HG03575 (cell line): ENCODE results near the gene UEVLD.
"Not testable (repeated sequence)": the region's sequence is repeated elsewhere in the genome, so short reads cannot be mapped to it uniquely, and the experiment has no call there.

Experiments
- ATAC-seq: cut with Tn5 transposase; IDR thresholded peaks from one replicate; pipeline ENCODE4 v1.9.1; 2021; ENCODE audit not compliant: unreplicated experiment, insufficient number of reproducible peaks, low FRiP score; ENCODE audit errors: extremely low read depth

UEVLD gene

DNA sequence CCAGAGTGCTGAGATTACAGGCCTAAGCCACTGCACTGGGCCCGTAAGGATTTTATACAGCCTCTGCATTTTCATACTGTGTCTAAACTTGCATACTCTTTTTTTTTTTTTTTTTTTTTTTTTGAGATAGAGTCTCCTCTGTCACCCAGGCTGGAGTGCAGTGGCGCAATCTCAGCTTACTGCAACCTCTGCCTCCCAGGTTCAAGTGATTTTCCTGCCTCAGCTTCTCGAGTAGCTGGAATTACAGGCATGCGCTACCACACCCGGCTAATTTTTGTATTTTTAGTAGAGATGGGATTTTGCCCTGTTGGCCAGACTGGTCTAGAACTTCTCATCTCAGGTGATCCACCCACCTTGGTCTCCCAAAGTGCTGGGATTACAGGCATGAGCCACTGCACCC lies 5.6 kb upstream of the UEVLD start:
- ATAC-seq = not testable (repeated sequence)

DNA sequence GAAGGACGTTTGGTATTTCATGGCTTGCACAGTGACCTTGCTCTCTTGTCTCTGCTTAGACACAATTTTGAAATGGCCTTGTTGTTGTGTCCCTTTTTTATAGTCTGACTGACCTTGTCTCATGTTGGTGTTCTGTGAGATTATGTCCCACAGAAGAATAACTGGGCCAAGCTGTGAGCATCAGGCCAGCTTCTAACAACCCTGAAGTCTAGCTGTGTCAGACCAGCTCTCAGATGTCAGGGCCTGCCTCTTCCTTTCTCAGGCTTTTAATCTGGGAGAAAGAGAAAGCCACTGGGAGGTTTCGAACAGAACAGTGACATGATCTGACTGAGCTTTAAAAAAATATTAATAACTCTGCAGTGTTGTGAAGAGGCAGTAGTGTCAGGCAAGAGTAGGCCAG lies 2.0 kb upstream of the UEVLD start:
- ATAC-seq = no peak

GRCh38 chr11:18581825-18582224 lies 6.7 kb downstream of the UEVLD start:
- no peak for ATAC-seq

DNA sequence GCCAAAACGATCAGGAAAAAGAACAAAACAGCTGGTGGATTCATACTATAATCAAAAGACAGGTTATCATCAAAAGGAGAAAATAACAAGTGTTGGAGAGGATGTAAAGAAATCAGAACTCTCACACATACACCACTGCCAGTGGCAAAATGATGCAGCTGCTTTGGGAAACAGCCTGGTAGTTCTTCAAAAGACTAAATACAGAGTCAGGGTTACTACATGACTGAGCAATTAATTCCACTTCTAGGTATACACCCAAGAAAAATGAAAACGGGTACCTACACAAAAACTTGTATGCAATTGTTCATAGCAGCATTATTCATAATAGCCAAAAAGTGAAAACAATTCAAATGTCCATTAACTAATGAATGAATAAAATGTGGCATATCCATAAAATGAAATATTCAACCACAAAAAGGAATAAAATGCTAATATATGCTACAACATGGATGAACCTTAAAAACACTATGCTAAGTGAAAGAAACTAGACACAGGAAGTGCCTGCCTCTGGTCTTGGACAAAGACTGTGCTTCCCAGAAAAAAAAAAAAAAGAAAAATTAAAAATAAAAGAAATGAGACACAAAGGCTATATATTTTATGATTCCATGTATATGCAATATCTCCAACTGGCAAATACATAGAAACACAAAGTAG lies 8.3 kb downstream of the UEVLD start:
- no peak for ATAC-seq

GRCh38 chr11:18578975-18579598 lies 9.4 kb downstream of the UEVLD start:
- ATAC-seq = no peak

GRCh38 chr11:18575361-18575760 lies 13.2 kb downstream of the UEVLD start:
- no peak for ATAC-seq

DNA sequence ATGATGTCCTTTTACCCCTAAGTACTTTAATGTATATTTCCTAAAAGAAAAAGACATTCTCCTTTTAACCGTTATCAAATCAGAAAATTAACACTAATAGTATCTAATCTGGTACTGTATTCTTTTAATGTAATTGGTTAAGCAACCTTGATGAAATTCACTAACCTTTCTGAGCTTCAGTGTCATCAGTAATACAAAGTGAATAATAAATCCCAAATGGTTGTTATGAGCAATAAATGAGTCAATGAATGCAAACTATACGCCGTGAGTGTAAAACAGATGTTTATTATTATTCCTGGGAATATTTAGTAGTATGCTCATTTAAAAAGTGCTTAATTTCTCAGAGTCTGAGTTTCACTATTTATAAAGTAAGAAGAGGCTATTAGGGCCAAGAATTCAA lies 21.5 kb downstream of the UEVLD start:
- ATAC-seq = no peak

- ATAC-seq = no peak
Measured at GRCh38 chr11:18566406-18566805, 22.1 kb downstream of the UEVLD start.

DNA sequence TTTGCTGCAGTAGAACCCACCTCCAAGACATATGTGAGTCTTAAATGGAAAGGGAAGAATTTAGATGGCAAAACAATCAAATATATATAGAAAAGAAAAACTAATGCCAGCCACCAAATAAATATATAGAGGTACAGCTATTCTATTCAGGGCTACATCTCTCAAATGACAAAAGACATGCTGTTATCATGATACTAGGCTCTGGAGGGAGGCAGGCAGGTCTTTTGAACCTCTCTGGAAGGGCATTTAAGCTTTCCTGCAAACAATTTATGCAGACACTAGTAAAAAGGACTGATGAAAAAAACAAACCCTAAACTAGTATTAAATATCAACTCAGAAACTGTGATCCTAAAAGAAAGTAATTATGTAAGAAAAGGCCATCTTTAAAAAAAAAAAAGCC lies 24.4 kb downstream of the UEVLD start:
- ATAC-seq = no peak

- ATAC-seq = no peak
Measured at GRCh38 chr11:18563090-18563730, 25.3 kb downstream of the UEVLD start.

GRCh38 chr11:18548001-18548400 lies 40.5 kb downstream of the UEVLD start:
- no peak for ATAC-seq

DNA sequence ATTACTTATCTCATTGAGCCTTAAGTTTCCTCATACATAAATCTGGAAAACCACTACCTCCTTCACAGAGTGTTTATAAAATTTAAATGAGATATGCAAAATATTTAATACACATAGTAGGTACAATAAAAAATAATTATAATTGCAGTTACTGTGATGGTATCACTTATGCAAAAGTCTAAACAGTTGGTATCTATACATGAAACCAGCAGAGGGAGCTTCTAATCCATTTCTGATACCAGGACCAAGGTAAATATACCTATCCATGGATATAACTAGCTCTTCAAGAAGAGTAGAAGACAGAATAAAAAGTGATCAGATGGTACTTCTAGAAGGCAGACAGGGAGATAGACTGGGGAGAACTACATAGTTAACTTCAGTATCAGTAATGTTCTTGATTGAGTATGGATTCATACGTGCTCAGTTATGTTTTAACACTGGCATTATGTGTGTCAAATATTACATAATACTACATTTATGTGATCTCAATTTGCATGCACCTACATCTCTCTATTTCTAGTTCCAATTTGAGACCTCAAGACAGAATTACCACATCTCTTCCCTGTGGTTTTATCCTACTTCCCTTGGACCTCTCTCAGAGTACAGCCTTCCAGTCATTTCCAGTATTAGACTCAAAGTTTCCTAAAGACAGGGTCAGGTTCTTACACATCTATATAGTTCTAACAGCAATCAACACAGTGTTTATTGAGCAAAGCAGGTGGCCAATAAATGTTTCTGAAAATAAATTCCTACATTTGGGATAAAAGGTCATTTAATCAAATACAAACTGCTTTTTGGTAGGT lies 48.1 kb downstream of the UEVLD start:
- ATAC-seq = no peak

DNA sequence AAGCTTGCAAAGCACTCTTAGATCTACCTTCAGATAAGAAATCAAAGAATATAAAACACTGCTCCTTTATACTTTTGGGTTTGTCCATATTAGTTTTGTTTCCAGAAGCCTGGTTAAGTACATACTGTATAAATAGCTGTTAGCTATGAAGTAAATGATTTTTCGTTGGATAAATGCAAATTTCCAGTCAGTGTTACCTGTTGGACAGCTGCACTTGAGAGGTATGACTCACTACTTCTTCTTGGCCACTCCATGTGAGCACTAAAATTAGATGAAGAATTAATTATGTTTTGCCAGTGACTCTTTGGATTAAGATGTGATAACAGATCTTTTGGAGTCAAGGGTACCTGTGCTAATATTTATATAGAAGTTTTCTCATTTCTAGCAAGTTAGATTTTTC lies 52.3 kb downstream of the UEVLD start:
- ATAC-seq = no peak

GRCh38 chr11:18534245-18534644 lies 54.3 kb downstream of the UEVLD start:
- no peak for ATAC-seq

GRCh38 chr11:18533365-18533764 lies 55.2 kb downstream of the UEVLD start:
- no peak for ATAC-seq

GRCh38 chr11:18527512-18527911 lies 61.0 kb downstream of the UEVLD start:
- no peak for ATAC-seq

DNA sequence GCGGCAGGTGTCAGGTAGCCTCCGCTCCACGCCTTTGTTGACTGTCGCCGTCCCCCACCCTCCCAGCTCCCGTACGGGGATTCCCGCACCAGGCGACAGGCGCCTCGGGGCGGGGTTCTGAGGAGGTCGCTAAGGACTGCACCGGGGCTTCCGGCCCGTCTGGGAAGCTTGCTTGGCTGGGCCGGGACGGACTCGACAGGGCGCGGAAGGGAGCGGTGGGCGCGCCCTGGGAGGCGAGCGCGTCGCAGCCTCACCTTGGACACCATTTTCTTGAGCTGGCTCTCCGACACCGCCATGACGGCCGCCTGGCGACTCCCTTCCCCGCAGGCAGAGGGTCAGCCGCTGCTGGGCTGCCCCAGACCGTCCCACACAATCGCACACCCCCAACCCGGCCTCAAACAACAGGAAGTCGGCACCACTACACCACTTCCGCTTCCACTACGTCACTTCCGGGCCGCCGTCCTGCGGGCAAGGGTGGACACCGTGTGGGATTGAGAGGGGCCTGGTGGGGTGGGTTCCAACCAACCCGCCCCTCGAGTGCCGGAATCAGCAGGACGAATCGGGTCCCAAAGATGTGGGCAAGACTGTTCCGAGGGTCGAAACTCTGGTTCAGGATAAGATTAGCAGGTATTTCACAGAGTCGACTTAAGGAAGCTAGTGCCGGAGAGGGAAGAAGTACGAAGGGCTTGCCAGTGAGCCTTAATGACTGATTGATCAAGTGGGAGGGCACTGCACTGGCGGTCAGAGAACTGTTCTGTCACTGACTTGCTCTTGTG lies 61.8 kb downstream of the UEVLD start, which contains the start of gene TSG101:
TSG101 (minus strand) TSS at position 422 of the 776 bp plus-strand sequence; CDS start at position 296, 126 bp downstream.
- ATAC-seq = peak; percentile 68

- ATAC-seq = no peak
Measured at GRCh38 chr11:18526130-18526520, 62.4 kb downstream of the UEVLD start.

- ATAC-seq = no peak
Measured at GRCh38 chr11:18524248-18524647, 64.3 kb downstream of the UEVLD start.
